HG02571 (cell line): Measurements from ENCODE around the gene MMADHC.
A peak's percentile ranks its signal among the peaks of the same experiment; 100 is the strongest.

ENCODE experiments used
- ATAC-seq: cut with Tn5 transposase; IDR thresholded peaks from one replicate; pipeline ENCODE4 v1.9.1; 2021; ENCODE audit warnings: mild to moderate bottlenecking, moderate library complexity; ENCODE audit not compliant: unreplicated experiment

MMADHC gene

DNA sequence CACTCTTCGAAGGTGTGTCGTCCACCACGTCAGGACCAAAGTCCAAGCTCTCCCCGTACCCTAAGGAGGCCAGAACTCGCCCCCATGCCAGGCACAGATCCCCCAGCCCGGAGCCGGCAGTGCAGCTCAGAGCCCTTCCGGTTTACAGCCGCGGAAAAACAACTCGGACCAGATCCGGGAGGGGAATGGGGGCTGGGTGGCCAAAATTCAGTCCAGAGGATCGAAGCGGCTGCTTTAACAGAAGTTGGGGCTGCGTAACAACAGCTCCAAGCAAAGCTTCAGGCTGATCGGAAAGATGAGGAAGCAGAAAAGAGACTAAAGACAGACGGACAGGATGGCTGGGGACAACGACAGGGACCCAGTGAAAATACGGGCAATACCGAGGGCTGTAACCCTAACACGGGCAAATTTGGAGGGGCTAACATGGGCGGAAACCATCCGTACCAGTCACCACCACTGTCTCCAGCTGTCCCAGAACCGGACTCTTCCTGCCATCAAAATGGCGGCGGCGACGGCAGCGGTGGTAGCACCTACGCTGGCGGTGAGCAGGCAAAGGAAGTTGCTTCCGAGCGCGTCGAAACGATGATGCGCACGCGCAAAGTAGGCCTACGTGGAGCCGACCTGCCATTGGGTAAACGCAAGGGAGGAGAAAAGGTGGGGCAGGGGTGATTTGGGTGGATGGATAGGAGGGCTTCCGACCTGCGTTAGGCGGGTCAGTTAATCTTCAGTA lies at the start of gene MMADHC:
Gene MMADHC, minus strand, starts transcription at position 556 of the 730 bp plus-strand sequence. CDS start 678 bp downstream, outside the sequence.
- ATAC-seq, result peak; percentile 99

DNA sequence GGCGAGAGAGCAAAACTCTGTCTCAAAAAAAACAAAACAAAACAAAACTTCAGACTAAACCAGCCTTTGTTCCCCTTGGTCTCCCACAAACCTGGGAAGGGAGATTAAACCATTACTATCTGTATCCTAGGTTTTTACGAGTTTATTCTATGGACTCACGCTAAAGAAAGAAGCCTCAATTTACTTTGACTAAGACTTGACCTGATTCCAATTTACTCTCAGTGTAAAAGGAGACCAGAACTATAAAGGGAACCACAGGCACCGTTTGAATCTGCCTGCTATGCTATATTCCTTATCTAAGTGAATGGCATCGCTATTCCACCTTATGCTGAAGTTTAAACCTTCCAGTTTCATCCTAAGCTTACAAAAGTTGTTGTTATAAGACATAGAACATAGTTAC lies 46.5 kb upstream of the MMADHC start:
- ATAC-seq, result no peak

DNA sequence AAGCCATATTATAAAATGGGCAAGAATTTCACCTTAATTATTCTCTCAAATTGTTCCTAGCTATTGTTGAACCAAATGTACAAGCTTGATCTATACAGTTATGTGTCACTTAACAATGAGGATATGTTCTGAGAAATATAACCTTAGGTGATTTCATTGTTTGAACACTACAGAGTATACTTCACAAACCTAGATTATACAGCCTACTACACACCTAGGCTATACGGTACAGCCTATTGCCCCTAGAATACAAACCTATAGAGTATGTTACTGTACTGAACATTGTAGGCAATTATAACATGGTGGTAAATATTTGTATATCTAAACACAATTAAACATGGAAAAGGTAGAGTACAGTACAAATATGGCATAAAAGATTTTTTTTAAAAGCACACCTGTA lies 42.9 kb upstream of the MMADHC start:
- no peak for ATAC-seq

DNA sequence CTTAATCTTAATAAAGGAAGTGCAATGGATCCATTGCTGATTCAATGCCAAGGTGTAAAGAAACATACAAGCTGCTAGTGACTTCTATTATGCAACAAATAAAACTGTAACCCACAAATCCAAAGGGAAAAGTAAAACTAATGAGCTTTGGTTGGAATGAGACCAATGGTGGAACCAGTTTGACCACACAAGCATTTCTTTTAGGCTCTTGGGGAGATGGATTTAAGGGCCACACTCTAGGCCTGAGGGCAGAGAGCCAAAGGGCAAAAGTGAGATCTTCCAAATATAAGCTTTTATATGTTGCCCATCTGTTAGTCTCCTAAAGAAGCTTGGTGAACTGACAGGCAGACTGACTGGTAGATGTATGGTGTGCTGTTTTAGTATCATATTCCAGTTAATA lies 41.5 kb upstream of the MMADHC start:
- no peak for ATAC-seq

DNA sequence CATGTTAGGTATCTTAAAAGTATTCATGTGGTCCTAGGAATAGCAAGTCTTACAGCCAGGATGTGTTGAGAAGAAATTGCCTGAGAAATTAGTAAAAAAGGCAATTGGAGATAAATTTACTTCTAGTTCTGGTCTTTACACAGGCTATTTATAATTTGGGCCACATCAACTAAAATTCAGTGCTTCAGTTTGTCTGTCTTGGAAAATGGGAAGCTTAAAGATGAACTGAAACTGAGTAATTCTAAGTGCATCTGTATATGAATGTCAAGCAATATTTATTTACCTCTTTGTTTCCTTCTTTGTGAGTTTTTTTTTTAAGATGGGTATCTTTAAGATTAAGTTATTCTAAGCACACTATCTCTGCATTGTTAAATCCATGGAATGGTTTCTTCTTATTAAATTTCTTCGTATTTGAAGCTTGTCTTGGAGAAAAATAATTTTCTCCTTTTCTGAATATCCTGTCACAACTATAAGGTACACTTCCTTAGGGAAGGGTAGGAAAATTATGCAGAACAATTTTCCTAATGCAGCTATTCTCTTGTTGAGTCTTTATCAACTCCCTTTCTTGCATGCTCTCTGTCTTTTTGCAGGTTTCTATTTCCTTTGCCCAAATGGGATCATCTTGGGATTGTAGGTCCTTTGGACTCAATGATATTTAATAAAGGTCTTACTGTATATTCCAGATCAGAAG lies 39.7 kb upstream of the MMADHC start:
- ATAC-seq, result no peak

DNA sequence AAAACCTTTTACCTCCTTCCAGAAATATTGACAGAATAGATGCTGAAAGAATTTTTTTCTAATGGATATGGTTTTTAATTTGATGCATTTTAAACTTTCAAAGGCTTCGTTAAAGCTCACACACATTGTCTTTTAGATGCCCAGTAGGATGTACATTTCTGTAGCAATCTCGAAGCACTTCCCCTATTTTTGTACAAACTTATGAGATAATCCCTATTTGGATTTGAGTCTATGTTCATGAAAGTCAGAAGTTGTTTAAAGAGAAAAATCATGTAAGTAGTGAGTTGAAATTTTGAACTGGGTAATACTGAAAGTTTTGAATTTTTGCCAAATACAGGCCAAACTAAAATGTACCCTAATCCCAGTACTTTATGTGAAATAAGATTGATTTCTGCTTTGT lies 38.1 kb upstream of the MMADHC start:
- ATAC-seq, result no peak

DNA sequence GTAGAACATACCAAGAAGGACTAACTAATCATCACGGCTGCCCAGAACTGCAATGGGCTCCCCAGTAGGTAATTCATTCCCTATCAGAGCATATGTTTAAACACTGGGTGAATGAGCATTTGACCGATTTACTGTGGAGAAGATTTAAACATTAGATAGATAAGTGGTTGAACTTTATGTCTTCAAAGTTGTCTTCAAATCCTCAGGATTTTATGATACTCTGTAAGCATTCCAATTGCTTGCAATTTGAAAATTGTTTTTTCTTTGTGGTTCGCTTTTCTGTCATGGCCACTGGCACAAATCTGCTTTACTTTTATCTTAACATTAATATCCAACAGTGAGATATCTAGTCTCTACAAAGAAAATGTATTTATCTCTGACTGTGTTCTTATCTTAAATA lies 37.7 kb upstream of the MMADHC start:
- no peak for ATAC-seq

DNA sequence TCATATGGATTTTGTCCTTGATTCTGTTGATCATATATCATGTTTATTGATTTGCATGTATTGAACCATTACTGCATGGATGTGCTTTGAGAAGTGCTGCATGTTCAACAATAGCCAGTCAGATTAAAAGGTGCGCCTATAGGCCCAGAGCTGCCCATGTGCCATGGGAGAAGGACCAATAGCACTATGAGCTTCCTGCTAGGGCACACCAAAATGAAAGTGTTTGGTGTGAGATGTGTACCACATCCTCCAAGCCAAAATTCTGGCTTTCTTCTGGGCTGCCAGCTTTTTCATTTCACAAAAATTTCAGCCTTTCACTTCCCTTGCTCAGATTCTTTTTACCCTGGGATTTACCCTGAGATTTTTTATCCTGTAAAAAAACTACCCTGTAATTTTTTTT lies 34.8 kb upstream of the MMADHC start:
- ATAC-seq, result no peak

DNA sequence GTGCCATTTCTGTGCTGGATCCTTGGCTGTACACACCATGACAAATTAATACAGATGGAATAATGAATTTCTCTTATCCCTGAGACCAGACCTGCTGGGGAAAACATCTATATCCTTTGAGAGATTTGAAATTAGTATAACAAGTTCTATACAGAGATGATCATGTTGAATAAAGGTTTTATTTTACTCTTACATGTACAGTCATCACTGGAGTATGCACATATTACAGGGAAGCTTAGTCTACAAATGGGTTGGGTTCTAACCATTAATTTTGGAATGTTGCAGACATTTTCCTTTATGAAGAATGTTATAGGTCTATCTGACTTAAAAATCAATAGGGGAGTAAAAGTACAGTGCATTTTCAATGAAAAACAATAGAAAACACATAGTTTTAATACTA lies 29.9 kb upstream of the MMADHC start:
- ATAC-seq, result no peak

DNA sequence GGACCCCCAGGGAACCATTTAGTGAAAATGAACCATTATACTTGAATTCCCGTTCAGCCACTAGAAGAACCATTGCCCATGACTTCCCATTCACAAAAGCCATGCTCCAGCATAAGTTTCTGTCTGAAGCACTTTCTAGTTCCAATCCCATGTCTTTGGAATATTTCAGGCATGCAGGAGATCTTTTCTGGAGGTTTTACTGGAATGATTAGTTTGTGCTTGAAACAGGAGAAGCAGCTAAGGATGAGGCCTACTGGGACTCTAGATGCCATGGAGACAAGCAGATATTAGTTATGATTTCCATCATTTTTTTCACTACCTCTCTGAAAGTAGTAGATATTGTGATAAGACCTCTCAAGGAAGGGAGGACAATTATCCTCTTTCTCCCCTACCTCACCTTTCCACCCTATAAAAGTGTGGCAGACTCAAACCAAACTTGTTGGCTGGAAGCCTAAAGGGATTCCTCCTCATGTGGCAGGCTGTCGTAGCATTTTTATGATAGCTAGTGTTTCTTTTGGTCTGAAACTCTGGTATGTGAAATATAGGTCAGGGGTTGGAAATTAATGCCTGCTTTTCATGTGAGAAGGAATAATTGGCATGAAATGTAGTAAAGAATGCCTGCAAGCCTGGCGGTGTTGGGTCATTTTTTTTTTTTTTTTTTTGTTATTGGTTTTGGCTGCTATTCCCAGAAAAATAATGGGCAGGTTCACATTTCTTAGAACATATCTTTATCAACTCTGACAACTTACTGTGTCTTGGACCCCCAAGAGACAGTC lies 29.3 kb upstream of the MMADHC start:
- no peak for ATAC-seq

DNA sequence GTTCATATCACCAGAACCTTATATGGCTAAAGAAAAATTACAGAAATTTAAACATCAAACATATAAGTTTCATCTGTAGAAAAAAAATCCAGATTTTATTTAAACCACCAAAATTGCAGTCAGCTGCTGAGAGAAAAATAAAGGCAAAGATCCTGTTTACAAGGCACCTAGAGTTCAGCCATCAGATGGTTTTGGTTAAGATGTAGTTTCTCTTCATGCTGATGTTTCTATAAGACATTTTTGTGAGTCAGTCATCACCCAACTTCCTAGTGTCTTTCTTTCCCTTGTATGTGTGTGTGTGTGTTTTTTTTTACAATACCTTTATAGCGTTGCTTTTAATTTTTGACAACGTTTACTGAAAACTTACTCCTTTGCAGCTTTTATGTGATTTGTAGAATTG lies 26.1 kb upstream of the MMADHC start:
- ATAC-seq, result no peak

DNA sequence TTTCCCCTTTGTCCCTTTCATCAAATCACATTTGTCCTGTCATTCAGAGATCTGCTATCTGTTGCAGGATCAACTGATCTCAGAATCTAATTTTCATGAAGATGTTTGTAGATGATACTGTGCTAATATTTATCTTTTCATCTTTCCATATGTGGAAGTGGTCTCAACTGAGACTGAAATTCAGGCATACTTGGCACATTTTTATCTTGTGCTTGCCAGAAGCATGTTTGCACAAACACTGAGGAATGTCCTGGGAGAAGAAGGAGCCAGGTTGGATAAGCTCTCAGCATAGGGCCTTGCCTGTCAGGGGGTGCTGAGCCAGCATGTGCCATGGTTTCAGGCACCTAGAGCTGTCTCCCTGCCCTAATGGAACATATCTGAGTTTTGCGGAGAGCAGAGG lies 24.5 kb upstream of the MMADHC start:
- no peak for ATAC-seq

DNA sequence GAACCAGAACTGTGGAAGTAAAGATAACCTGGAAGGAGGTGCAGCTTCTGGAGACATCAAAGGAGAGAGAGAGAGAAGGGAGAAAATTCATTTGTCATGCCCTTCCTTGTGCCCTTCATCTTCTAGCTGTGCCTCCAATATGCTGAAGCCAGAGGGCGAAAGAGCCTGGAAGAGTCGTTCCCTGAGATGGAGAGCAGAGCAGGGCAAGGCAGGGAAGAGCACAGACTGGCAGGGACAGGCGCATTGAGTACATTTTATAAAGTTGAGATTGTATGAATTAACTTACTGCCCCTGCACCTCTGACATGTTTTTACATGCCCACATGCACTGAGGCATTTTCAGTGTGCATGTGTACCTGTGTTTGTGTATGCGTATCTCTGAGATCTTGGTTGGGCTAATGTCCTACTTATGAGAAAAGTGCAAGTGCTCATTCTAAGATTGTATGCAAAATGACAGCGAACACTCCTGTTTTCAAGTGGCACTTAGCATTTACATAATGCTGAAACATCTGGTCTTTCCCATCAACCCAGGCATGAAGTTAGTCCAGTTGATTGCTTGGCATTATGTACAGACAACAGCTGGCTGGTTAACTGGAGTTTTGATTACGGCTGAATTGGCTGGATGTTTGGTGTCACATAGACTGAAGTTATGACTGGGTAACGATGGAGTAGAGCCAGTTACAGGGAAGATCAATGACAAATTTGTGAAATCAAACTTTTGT lies 23.7 kb upstream of the MMADHC start:
- no peak for ATAC-seq

DNA sequence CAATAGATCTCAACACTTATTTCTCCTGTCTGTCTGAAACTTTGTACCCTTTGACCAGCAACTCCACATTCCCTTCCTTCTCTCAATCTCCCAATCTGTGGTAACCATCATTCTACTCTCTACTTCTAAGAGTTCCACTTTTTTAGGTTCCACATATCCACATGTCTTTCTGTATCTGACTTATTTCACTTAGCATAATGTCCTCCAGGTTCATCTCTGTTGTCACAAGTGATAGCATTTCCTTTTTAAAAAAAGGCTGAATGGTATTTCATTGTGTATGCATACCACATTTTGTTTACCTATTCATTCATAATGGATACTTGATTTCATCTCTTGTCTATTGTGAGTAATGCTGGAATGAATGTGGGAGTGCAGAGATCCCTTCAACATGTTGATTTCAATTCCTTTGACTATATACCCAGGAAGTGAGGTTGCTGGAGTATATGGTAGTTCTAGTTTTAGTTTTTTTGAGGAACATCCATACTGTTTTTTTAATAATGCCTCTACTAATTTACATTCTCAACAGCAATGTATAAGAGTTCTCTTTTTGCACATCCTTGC lies 18.8 kb upstream of the MMADHC start:
- ATAC-seq, result no peak

DNA sequence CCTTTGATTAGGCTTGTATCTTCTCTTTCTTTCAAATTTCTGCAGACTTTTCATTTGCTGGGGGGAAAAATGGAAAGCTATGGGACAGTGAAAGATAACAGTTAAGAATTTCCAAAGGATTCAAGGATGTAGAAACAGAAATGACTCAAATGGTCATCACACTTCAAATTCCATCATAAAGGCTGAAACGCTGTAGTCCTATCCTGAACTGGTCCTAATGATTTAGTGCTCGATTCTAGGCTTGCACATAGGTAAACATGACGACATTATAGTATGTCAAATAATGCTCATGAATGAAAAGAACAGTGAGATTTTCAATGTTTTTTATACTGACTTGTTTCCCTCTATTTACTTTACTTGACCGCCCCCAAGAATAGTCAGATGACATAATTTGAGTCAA lies 15.7 kb upstream of the MMADHC start:
- ATAC-seq, result no peak

DNA sequence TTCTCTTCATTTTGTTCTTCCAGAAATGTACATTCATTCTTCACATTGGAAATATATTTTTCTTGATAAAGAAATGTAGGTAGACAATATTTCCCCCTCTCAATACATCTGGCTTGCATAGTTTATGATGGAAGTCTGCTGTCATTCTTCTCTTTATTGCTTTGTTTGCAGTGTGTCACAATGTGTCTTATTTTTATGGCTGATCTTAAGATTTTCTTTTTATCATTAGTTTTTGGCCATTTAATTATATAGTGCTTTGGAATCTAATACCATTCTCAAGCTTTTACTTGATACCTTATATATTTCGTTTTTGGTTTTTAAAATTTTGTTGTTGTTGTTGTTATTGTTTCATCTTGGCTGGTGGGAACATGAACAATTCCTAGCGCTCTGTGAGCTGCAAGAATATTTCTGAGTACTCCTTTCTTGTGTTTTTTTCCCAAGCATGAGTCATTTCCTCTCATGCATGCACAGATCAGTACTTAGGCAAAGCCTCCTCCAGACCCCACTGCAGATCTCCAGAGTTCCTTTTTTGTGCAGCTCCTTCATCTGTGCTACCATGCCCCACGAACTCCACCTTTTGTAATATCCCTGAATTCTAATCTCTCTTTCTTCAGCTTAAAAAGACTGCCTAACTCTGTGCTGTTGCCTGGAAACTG lies 13.7 kb upstream of the MMADHC start:
- ATAC-seq, result no peak

DNA sequence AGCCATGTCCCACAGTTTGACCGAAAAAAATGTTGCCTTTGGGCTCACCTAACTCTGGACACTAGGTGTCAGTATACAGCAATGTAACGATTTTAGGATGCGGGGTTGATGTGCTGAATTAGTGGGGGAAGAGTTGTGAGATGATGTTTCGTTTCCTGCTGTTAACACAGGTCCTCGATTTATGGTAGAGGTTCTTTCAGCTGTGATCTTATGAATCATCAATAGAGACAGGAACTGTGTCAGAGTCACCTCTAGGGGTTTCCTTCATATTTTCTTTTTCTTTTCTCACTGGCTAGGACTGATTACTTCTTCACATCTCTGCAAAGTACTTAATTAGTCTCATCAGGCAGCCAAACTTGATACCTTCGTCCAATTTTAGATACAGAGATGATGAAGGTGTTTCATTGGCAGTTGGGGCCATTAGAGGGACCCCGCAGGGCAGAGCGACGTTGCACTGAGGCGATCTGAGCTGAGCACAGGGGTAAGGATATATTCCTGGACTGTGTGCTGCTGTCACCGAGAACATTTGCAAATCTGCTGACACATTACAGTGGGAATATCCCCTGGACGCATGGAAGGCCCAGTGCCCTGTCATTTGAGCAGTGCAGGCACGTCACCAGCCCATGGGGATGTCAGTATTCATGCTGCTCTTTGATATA lies 10.2 kb upstream of the MMADHC start:
- ATAC-seq, result peak; percentile 93

DNA sequence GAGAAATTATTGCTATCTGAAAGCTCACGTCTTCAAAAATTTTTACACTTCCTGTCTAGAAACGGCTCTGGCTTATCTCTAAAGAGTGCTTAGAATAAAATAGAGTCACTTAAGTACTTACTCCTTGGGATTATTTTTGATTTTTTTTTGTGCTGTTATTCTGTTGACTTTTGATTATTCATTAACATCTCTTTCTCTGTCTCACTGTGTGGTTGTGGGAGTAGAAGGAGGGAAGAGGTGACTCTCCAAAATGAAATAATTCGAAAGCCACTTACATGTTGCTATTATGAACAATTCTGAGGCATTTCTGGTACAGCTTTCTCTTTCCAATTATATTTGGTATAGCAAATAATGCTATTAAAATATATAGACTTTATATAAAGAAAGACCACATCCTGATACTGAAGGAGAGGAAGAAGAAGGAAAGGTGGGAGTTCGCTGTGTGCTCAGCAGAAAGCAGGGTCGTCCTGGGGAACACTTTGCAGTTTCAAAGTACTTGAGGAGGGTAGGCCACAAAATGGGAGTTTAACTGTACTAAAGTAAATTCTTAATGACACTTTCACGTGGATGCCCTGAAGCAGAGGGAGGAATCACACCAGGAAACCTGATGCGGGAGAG lies 9.6 kb upstream of the MMADHC start:
- ATAC-seq, result peak; percentile 7

DNA sequence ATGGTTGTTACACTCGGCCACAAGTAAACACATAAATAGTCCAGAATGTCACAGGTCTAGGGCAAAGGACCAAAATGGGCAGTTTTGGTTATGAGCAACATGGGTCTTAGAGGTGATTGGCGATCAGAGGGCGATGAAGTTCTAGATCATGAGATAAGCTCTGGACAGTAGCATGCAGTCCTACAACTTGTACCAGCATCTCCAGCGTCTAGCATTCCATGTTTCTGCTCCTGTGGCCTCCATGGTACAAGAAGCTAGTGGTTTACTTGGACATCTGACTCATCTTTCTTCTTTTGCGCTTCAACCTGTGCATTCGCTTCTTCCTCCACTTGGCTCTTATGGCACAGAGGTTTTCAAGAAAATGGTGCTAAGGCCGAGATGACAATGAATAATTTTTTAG lies 8.9 kb upstream of the MMADHC start:
- no peak for ATAC-seq
